GM23248 (cell line): ENCODE measurements around the gene PRR12. TPM values are rescaled to one million over a fixed set of nuclear protein-coding genes. Genes with fewer than 3 reads are reported as not detected.

Source experiments
- DNase-seq: peaks from one replicate; pipeline ENCODE4 v3.0.0-alpha.2; 2015
- H2AFZ ChIP-seq: fragments of 200-600 bp; sonication (generic); 2 replicates; pipeline ENCODE4 v1.6.1; 2016; ENCODE audit warnings: antibody characterized with exemption
- H3F3A ChIP-seq: fragments of 200-600 bp; sonication (generic); 2 replicates; pipeline ENCODE4 v1.6.1; 2016; ENCODE audit warnings: mild to moderate bottlenecking, antibody characterized with exemption, mixed run types; ENCODE audit not compliant: insufficient read depth
- H3K27ac ChIP-seq: fragments of 200-600 bp; sonication (generic); 2 replicates; pipeline ENCODE4 v1.5.1; 2016; ENCODE audit warnings: mild to moderate bottlenecking
- H3K27me3 ChIP-seq: fragments of 200-600 bp; sonication (generic); replicated peaks from 2 replicates; pipeline ENCODE4 v1.6.1; 2016; ENCODE audit warnings: mild to moderate bottlenecking; ENCODE audit not compliant: insufficient read depth
- H3K36me3 ChIP-seq: fragments of 200-600 bp; sonication (generic); 2 replicates; pipeline ENCODE4 v1.6.1; 2016; ENCODE audit warnings: low read depth, mild to moderate bottlenecking
- H3K4me1 ChIP-seq: fragments of 200-600 bp; sonication (generic); 2 replicates; pipeline ENCODE4 v1.6.1; 2016; ENCODE audit warnings: mild to moderate bottlenecking; ENCODE audit not compliant: insufficient read depth
- H3K4me2 ChIP-seq: fragments of 200-600 bp; sonication (generic); one replicate; pipeline ENCODE4 v1.6.1; 2016; ENCODE audit warnings: mild to moderate bottlenecking; ENCODE audit not compliant: unreplicated experiment
- H3K4me3 ChIP-seq: fragments of 200-600 bp; sonication (generic); 2 replicates; pipeline ENCODE4 v1.5.1; 2016; ENCODE audit warnings: mild to moderate bottlenecking
- H3K79me2 ChIP-seq: fragments of 200-600 bp; sonication (generic); 2 replicates; pipeline ENCODE4 v1.6.1; 2016; ENCODE audit warnings: mild to moderate bottlenecking; ENCODE audit not compliant: insufficient read depth
- H3K9ac ChIP-seq: fragments of 200-600 bp; sonication (generic); 2 replicates; pipeline ENCODE4 v1.6.1; 2016; ENCODE audit warnings: mild to moderate bottlenecking
- H3K9me2 ChIP-seq: fragments of 200-600 bp; sonication (generic); 2 replicates; pipeline ENCODE4 v1.6.1; 2016; ENCODE audit warnings: mixed run types, mild to moderate bottlenecking, moderate library complexity; ENCODE audit not compliant: insufficient read depth
- H3K9me3 ChIP-seq: fragments of 200-600 bp; sonication (generic); one replicate; pipeline ENCODE4 v1.6.1; 2017; ENCODE audit warnings: low read depth
- H4K20me1 ChIP-seq: fragments of 200-600 bp; sonication (generic); 2 replicates; pipeline ENCODE4 v1.6.0; 2016; ENCODE audit not compliant: insufficient read depth
- EZH2 ChIP-seq: fragments of 200-600 bp; sonication (generic); IDR thresholded peaks from 2 replicates; pipeline ENCODE4 v1.6.1; 2018; ENCODE audit warnings: antibody characterized with exemption, mild to moderate bottlenecking; ENCODE audit not compliant: insufficient read depth, poor library complexity, severe bottlenecking
- EZH2phosphoT487 ChIP-seq: fragments of 200-600 bp; sonication (generic); IDR thresholded peaks from 2 replicates; pipeline ENCODE4 v1.6.1; 2018; ENCODE audit warnings: antibody characterized with exemption, moderate library complexity, mild to moderate bottlenecking, low read depth; ENCODE audit not compliant: insufficient read depth
- WGBS, 2 experiments: methylation state at CpG; one replicate each; pipeline ENCODE4 v1.1.6; 2015 to 2017; ENCODE audit warnings: low lambda C conversion rate in 2 of 2, low coverage in 1 of 2; ENCODE audit errors: missing lambda C conversion rate in 2 of 2; 5-methylcytosine and 5-hydroxymethylcytosine counted together
- in situ Hi-C: fragments of 300-500 bp; cut with MboI; formaldehyde crosslinking; loops from 2 replicates; pipeline ENCODE4 v1.15.0; 2020
- polyA plus RNA-seq: library from polyadenylated mRNA; unstranded; fragments of >200 nt; fragmentation: Nextera tagmentation; extraction: Ambion mirVana; gene quantifications from 2 replicates; pipeline ENCODE4 v1.2.1, GENCODE V29; 2016
- total RNA-seq: library from RNA; depleted of rRNA; stranded (reverse); fragments of >200 nt; shearing (Covaris generic); gene quantifications from 2 replicates; pipeline ENCODE4 v1.2.3, GENCODE V29; 2014

Gene PRR12
- total and polyA plus RNA-seq, 2 experiments from 2014 or later, result 0.86 to 2.9 TPM

DNA sequence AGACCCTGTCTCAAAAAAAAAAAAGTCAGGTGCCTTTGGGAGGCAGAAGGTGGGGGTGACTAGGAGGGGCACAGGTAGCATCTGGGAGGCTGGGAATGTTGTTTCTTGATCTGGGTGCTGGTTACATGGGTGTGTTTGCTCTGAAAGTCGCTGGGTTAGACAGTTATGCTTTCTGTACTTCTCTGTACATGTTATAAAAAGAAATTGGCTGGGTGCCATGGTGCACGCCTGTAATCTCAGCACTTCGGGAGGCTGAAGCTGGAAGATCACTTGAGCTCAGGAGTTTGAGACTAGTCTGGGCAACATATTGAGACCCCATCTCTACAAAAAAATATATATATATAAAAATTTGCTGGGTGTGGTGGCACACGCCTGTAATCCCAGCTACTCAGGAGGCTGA lies 25.7 kb upstream of the PRR12 start:
- Histone ChIP-seq H3K27me3 (no peaks in the 10 kb centered on the region), H4K20me1 (0 out of 2 replicates have a peak, but pooled peaks cover 6% of the 10 kb centered on the region), H3K36me3 (no peaks in the 10 kb centered on the region), H3K9me2 (no peaks in the 10 kb centered on the region), H2AFZ (no peak overlapping the region), H3K27ac (no peak overlapping the region), H3K9ac (no peak overlapping the region), H3K4me2 (no peak overlapping the region), H3F3A (peaks cover 12% of the 10 kb centered on the region), H3K9me3 (no peaks in the 10 kb centered on the region), H3K79me2 (peaks cover 99% of the 10 kb centered on the region), H3K4me1 (peaks cover 8% of the 10 kb centered on the region; the same call in 1 of the 2 replicates), H3K4me3 (no peak overlapping the region)
- in situ Hi-C loops, result no loop called here
- TF ChIP-seq EZH2, result no peak
- no peak for TF ChIP-seq EZH2phosphoT487
- WGBS, 2 experiments, result 40 to 45% methylated on average over 4 of the region's 4 CpGs
- no peak for DNase-seq

DNA sequence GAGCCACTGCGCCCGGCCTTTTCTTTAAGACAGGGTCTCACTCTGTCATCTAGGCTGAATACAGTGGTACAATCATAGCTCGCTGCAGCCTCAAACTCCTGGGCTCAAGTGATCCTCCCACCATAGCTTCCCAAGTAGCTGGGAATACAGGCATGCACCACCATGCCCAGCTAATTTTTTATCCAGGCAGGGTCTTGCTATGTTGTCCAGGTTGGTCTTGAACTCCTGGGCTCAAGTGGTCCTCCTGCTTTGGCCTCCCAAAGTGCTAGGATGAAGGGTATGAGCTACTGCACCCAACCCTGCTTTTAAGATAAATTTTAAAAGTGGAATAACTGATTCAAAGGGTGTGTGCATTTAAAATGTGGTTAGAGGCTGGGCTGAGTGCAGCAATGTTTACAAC lies 24.7 kb upstream of the PRR12 start:
- no peak for TF ChIP-seq EZH2phosphoT487
- no peak for TF ChIP-seq EZH2
- Histone ChIP-seq H3F3A (peaks cover 15% of the 10 kb centered on the region), H3K27ac (no peak overlapping the region), H4K20me1 (0 out of 2 replicates have a peak, but pooled peaks cover 8% of the 10 kb centered on the region), H3K9me3 (no peaks in the 10 kb centered on the region), H3K9ac (no peak overlapping the region), H3K4me1 (peaks cover 8% of the 10 kb centered on the region; the same call in 1 of the 2 replicates), H3K27me3 (no peaks in the 10 kb centered on the region), H2AFZ (no peak overlapping the region), H3K4me2 (no peak overlapping the region), H3K79me2 (peaks cover 100% of the 10 kb centered on the region), H3K36me3 (no peaks in the 10 kb centered on the region), H3K9me2 (no peaks in the 10 kb centered on the region), H3K4me3 (no peak overlapping the region)
- in situ Hi-C loops, result no loop called here
- WGBS, 2 experiments, result 96 to 100% methylated on average over 3 of the region's 3 CpGs
- no peak for DNase-seq

DNA sequence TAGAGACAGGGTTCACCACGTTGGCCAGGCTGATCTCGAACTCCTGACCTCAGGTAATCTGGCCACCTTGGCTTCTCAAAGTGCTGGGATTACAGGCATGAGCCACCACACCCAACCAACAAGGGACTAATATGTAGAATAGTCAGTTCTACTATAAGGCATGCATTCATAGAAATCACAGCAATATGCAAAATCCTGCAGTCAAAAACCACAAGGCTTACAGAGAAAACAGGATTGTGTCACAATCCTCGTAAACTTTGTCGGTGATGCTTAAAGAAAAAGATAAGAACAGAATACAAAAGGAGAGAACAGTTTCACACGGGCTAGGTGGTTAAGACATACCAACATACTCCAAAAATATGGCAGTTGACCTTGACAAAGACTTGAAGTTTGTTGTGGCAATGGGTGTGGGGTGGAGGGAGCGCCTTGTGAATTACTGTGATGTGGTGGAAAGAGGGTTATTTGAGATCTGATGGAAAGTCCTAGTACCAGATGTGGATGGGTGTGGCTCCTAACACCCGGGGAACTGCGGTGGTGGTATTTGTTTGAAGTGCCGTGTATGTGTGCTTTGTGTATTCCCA lies 23.0 kb upstream of the PRR12 start:
- 0 out of 2 replicates have a peak, but pooled peaks cover 8% of the 10 kb centered on the region for H4K20me1 ChIP-seq
- peaks cover 8% of the 10 kb centered on the region; the same call in 1 of the 2 replicates for H3K4me1 ChIP-seq
- H3K27me3 ChIP-seq, result no peaks in the 10 kb centered on the region
- in situ Hi-C loops, result no loop called here
- TF ChIP-seq EZH2phosphoT487, result no peak
- no peak for TF ChIP-seq EZH2
- peak overlapping the region; percentile 19; the same call in 1 of the 2 replicates for H3K9ac ChIP-seq
- peak; percentile 57 for DNase-seq
- H3K4me3 ChIP-seq, result no peak overlapping the region
- no peaks in the 10 kb centered on the region for H3K9me3 ChIP-seq
- no peak overlapping the region for H2AFZ ChIP-seq
- no peaks in the 10 kb centered on the region for H3K9me2 ChIP-seq
- 47% methylated on average over 9 of the region's 9 CpGs for WGBS, 2 experiments
- peaks cover 100% of the 10 kb centered on the region for H3K79me2 ChIP-seq
- peaks cover 19% of the 10 kb centered on the region for H3F3A ChIP-seq
- peak overlapping the region; percentile 29; the same call in 1 of the 2 replicates for H3K27ac ChIP-seq
- no peaks in the 10 kb centered on the region for H3K36me3 ChIP-seq
- H3K4me2 ChIP-seq, result no peak overlapping the region

DNA sequence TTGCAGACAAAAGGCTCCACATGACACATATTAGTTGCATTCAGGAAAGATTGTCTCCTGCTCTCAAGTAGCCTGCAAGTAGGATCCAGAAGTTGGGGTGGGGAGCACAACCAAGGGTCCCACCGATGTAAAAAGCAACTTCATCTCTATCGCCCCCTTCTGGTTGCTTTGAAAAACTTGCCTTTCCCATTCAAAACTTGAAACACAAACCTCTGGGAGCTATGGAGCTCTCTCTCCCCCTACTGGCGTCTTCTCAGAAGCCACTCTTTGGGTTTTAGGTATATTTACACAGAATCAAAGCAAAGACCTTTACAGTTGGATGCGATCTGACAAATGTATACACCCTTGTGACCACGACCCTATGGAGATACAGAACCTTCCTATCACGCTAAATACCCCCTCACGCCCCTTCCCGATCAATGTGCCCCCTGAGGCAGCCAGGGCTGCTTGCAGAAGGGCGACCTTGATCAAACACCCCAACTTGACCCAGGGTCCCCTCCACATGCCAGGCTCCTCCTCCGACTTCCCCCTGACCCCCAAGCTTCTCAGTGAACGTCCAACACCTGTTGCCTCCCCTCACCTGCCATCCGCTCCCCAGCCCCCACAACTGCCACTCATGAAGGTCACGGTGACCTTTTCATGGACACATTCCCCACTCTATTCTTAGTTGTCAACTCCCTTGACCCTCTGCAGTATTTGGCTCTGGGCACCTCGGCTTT lies 20.7 kb upstream of the PRR12 start:
- H2AFZ ChIP-seq, result no peak overlapping the region
- in situ Hi-C loops, result no loop called here
- TF ChIP-seq EZH2 (no peak), EZH2phosphoT487 (no peak)

More for the DNA sequence above, 20.7 kb upstream of the PRR12 start:
- Histone ChIP-seq H3K4me1 (peaks cover 8% of the 10 kb centered on the region; the same call in 1 of the 2 replicates), H3F3A (peaks cover 26% of the 10 kb centered on the region), H3K9me2 (no peaks in the 10 kb centered on the region), H3K27ac (no peak overlapping the region), H3K4me2 (no peak overlapping the region), H3K4me3 (no peak overlapping the region), H3K9me3 (no peaks in the 10 kb centered on the region), H3K79me2 (peaks cover 100% of the 10 kb centered on the region), H3K36me3 (peaks cover 4% of the 10 kb centered on the region; the same call in 1 of the 2 replicates), H4K20me1 (0 out of 2 replicates have a peak, but pooled peaks cover 8% of the 10 kb centered on the region), H3K9ac (no peak overlapping the region), H3K27me3 (no peaks in the 10 kb centered on the region)
- peak; percentile 87 for DNase-seq
- 23% methylated on average over 14 of the region's 14 CpGs for WGBS, 2 experiments
